H7 (cell line): ENCODE measurements around the gene PLCB4. TPM values are rescaled to one million over a fixed set of nuclear protein-coding genes. Genes with fewer than 3 reads are reported as not detected.

ENCODE experiments used
- DNase-seq: peaks from one replicate; pipeline ENCODE4 v3.0.0; 2012
- H3K27me3 ChIP-seq: 2 replicates; pipeline ENCODE4 v1.6.0; 2011; ENCODE audit warnings: mild to moderate bottlenecking, low read length; ENCODE audit not compliant: control insufficient read depth, insufficient read depth
- H3K36me3 ChIP-seq: replicated peaks from 2 replicates; pipeline ENCODE4 v1.5.1; 2011; ENCODE audit warnings: low read length; ENCODE audit not compliant: control insufficient read depth, insufficient read depth
- H3K4me3 ChIP-seq: 2 replicates; pipeline ENCODE4 v1.5.1; 2011; ENCODE audit warnings: low read depth, mild to moderate bottlenecking, control low read depth, low read length, moderate library complexity; ENCODE audit not compliant: insufficient read depth
- total RNA-seq: library from RNA; depleted of rRNA; stranded (reverse); fragments of >200 nt; shearing (Covaris generic); gene quantifications from 2 replicates; pipeline ENCODE4 v1.2.3, GENCODE V29; 2014

PLCB4 gene
- total RNA-seq, 1 experiment from 2014 or later, result 3.4 TPM

DNA sequence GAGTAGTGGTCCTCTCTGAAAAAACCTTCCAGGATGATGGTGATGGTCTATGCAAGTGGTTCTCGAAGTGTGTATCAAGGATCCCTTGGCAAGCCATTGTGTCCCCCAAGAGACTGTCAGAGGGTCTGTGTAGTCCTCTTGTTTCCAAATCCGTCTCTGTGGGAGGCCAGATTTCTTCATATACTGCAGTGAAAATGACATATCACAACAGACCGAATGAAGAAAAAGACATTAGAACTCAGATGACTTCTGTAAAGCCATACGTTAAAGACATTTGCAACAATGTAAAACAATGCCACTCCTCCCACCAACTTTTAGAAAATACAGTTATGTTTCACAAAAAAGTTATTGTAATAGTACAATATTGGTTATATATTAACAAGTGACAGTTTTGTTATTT, 418.3 kb downstream of the PLCB4 start:
- Histone ChIP-seq H3K36me3 (no peaks in the 10 kb centered on the region), H3K27me3 (no peaks in the 10 kb centered on the region), H3K4me3 (no peak overlapping the region)
- no peak for DNase-seq

DNA sequence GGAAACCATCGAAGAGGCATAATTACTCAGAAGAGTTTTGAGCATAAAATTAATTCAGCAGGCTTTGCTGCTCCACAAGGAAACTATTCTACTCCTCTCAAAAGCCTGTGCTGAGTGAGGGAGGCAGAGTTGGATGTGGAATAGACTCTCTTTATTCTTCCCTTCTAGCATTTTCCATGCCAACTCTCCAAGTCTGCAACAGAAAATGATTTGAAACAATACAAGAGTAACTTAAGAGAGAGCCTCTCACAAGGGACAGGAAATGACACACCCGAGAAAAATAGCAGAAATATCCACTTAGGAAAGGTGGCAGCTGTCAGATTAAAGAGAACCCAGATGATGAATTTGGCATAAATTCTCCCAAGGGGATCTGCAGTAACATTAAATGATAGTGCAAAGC, 419.2 kb downstream of the PLCB4 start:
- Histone ChIP-seq H3K4me3 (no peak overlapping the region), H3K27me3 (no peaks in the 10 kb centered on the region), H3K36me3 (no peaks in the 10 kb centered on the region)
- no peak for DNase-seq

DNA sequence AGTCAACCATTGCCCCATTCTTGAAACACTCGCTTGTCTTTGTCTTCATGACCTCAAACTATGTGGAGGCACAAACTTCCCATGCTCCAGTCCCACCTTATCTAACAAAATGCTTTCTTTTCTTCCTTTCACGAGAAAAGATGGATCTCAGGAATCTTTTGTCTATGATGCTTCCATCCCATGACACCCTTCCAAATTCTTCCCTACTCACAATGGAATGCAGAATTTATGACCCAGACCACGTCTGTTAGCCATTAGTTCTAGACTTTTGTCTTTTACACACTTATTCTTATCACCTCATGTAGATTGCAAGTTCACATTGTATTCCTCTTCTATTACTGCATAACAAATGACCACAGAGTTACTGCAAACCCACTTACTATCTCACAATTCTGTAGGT, 421.3 kb downstream of the PLCB4 start:
- H3K4me3 ChIP-seq, result no peak overlapping the region
- no peaks in the 10 kb centered on the region for H3K36me3 ChIP-seq
- H3K27me3 ChIP-seq, result no peaks in the 10 kb centered on the region
- no peak for DNase-seq

DNA sequence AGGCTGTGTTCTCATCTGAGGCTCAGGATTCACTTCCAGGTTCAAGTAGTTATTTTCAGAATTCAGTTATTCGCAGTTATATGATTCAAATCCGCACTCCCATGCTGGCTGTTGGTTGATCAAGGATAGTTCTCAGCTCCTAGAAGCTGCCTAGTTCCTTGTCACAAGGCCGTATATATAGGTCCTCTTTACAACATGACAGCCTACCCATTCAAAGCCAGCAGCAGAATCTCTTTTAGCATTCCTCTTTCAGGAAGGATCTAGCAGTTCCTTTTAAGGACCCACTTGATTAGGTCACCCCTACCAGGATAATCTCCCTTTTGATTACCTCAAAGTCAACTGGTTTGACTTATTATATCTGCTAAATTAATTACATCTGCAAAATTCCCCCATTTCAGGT, 421.7 kb downstream of the PLCB4 start:
- DNase-seq, result no peak
- H3K36me3 ChIP-seq, result no peaks in the 10 kb centered on the region
- H3K27me3 ChIP-seq, result no peaks in the 10 kb centered on the region
- H3K4me3 ChIP-seq, result no peak overlapping the region

DNA sequence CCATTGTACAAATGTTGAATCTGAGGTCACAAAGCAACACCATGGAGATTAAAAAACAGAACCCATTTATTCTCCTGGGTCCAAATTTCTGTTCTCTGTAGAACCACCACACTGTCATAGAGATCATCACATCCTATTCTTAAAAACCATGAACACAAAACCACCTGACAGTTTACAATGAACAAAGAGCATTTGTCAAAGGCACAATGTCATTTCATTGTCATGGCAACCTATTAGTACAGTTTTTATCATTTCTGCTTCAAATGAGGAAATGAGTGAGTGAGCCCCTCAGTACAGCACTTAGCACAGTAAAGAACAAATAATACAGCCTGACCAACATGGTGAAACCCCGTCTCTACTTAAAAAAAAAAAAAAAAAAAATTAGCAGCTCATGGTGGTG, 422.4 kb downstream of the PLCB4 start:
- Histone ChIP-seq H3K27me3 (no peaks in the 10 kb centered on the region), H3K36me3 (no peaks in the 10 kb centered on the region), H3K4me3 (no peak overlapping the region)
- DNase-seq, result no peak

DNA sequence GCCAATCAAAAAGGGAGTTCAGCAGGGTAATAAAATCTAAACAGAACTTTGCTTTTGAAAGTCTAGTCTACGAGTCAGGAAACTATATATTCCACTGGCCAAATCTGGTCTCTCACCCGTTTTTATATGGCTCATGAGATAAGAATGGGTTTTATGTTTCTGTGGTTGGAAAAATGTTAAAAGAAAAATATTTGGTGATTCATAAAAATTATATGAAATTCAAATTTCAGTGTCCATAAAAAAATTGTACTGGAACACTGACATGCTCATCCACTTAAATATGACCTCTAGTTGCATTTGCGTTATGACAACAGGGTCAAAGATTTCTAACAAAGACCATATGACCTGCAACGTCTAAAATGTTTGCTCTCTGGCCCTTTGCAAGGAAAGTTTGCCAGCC, 423.2 kb downstream of the PLCB4 start:
- no peak for DNase-seq
- no peaks in the 10 kb centered on the region for H3K27me3 ChIP-seq
- H3K36me3 ChIP-seq, result no peaks in the 10 kb centered on the region
- H3K4me3 ChIP-seq, result no peak overlapping the region

DNA sequence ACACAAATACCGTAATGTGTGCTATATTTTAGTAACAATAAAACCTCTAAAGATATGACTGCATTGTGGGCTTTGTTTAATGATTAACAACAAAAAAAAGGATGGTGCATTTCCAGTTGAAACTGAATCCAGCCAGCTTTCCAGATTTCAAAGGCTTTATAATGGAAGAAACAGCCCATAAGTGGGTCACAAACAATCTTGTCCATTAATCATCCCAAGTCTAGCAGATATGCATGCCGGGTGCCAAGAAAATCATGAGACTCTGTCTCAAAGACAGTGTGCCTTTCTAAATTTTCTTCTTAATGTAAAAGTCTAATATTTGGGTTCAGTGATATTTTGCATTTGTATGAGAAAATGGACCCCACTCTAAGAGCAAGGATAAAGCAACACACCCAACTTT, 424.9 kb downstream of the PLCB4 start:
- Histone ChIP-seq H3K4me3 (no peak overlapping the region), H3K36me3 (no peaks in the 10 kb centered on the region), H3K27me3 (no peaks in the 10 kb centered on the region)
- no peak for DNase-seq

DNA sequence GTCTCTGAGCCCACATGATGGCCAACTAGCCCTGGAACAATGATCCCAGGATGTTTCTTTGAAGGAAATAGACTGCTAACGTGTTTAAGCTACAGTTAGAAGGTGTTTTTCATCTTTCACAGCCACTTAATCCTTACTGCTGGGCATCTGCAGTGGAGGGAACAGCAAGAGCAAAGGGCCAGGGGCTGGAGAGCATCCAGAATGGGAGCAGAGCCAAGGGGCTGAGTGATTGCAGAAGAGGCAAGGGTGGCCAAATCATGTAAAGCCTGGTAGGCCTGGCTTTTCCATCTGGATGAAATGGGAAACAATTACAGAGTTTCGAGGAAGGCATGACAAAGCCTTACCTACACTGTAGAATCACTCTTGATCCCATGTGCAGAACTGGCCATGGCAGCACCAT, 426.8 kb downstream of the PLCB4 start:
- no peak for DNase-seq
- no peak overlapping the region for H3K4me3 ChIP-seq
- no peaks in the 10 kb centered on the region for H3K36me3 ChIP-seq
- no peaks in the 10 kb centered on the region for H3K27me3 ChIP-seq

DNA sequence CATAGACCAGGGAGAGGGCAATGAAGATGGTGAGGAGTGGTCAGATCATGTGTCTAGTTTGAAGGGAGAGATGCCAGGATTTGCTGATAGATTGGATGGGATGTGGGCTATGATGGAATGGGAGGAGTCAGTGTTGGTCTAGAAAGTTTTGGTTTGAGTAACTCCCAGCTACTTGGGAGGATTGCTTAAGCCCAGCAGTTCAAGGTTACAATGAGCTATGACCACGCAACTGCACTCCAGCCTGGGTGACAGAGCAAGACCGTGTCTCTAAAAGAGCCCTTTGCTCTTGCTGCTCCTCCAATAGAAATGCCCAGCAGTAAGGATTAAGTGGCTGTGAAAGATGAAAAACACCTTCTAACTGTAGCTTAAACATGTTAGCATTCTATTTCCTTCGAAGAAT, 427.3 kb downstream of the PLCB4 start:
- no peaks in the 10 kb centered on the region for H3K36me3 ChIP-seq
- no peak for DNase-seq
- no peaks in the 10 kb centered on the region for H3K27me3 ChIP-seq
- H3K4me3 ChIP-seq, result no peak overlapping the region

DNA sequence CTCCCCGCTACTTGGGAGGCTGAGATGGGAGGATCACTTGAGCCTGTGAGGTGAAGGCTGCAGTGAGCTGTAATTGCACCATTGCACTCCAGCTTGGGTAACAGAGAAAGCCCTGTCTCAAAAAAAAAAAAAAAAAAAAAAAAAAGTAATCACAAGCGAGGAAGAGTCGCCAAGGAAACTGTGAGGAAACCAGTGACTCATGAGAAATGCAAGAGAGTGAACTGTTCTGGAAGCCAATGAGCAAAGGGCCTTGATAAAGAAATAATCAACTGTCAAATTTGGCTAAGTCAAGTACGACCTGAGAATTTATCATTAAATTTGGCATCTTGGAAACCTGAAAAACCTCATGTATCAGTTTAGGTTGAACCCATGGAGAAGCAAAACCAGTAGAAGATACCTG, 429.4 kb downstream of the PLCB4 start:
- Histone ChIP-seq H3K27me3 (no peaks in the 10 kb centered on the region), H3K36me3 (no peaks in the 10 kb centered on the region), H3K4me3 (no peak overlapping the region)
- no peak for DNase-seq

DNA sequence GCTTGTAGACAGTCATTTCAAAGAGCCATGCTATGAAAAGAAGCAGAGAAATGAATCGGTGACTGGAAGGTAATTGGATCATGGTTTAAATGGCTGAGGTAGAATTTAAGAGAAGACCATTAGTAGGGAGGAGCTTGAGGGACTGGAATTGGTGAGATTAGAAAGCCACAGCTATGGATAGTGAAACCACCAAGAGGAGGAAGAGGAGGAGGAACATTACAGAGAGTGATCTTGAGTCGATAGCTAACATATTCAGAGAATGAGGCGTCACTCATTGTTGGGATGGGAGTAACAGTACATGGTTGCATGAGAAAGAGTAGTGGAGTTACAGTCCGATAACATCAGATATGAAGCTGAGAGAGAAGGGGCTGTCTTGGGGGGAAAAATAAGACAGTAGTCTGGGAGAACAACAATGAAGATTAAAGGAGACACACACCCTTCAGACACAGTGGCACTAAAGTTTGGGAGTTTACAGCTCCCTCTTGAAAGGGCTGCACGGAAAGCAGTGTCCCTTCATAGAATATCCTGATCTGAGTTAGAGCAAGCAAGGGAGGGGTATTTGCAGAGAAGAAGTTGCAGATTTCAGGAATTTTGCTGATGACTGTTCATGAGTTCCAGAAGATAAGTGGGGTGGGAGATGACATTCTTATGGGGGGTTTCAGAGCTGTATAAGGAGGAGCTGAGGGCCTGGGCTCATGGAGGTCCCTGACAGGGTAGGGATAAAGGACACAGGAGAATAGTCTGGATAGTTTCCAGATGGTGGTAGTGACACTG, 430.4 kb downstream of the PLCB4 start:
- no peak for DNase-seq
- H3K4me3 ChIP-seq, result no peak overlapping the region
- no peaks in the 10 kb centered on the region for H3K27me3 ChIP-seq
- H3K36me3 ChIP-seq, result no peaks in the 10 kb centered on the region

DNA sequence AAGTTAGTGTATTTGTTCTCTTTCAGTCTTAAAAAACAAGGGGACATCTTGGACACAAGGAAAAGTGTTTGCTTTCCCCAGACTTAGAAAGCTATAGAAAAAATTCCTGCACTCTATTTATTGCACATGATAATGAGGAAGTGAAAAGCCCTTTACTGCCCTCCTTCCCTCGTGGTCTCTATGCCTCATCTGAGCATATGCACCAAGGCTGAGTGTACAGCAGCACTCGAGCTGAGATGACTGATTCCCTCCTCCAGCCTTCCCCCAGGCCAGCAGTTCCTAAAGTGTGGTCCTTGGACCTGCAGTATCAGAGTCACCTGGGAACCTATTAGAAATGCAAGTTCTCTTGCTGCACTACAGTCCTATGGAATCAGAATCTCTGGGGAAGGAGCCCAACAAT, 431.2 kb downstream of the PLCB4 start:
- Histone ChIP-seq H3K4me3 (no peak overlapping the region), H3K36me3 (no peaks in the 10 kb centered on the region), H3K27me3 (peaks cover under 1% of the 10 kb centered on the region; the same call in 1 of the 2 replicates)
- no peak for DNase-seq

DNA sequence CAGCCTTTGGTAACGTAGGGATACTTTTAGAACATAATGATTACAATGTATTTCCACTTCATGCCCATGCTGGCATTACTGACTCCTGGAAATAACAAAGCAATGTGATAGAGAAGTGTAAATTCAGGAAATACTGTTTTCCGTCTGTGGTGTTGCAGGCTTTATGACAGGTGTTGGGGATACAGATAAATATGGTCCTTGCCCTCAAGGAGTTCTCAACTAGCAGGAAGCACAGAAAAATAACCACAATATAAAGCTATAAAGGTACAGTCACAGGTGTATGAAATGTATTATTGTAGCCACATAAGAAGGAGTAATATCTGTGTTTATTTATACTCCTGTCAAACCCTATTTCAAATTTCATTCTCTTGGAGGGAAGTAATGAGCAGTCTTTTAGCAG, 432.6 kb downstream of the PLCB4 start:
- peaks cover 14% of the 10 kb centered on the region for H3K27me3 ChIP-seq
- no peaks in the 10 kb centered on the region for H3K36me3 ChIP-seq
- DNase-seq, result no peak
- no peak overlapping the region for H3K4me3 ChIP-seq

DNA sequence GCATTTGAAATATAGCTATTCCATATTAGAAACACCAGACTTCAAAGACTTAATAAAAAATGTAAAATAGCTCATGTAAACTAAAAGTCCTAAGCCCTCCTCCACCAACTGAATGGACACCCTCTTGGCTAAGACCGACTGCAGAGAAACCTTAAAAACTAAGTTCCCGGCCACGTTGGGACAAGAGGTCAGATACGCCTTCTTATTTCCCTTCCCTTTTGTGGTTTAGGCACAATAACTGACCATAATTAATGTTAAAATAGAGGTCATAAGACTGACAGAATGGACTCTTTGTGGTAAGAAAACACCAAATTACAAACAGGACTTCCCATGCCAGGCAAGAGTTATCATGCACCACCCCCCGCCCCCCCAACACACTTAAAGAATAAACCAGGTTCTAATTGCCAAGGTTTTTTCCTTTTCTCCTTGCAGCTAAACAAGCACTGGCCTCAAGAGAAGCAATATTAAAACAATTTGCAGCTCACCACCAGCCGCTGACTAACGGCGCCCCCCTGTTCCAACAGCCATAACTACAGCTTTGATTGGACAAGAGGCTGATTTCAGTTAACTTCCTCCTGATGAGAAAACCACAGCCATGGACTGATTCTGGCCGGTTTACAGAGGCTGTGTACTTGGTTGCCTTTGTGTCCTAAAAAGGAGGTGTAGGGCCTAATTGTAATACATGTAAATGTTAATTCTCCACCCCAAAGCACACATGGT, 434.8 kb downstream of the PLCB4 start:
- Histone ChIP-seq H3K27me3 (peaks cover 36% of the 10 kb centered on the region), H3K36me3 (no peaks in the 10 kb centered on the region), H3K4me3 (no peak overlapping the region)
- peak; percentile 49 for DNase-seq

DNA sequence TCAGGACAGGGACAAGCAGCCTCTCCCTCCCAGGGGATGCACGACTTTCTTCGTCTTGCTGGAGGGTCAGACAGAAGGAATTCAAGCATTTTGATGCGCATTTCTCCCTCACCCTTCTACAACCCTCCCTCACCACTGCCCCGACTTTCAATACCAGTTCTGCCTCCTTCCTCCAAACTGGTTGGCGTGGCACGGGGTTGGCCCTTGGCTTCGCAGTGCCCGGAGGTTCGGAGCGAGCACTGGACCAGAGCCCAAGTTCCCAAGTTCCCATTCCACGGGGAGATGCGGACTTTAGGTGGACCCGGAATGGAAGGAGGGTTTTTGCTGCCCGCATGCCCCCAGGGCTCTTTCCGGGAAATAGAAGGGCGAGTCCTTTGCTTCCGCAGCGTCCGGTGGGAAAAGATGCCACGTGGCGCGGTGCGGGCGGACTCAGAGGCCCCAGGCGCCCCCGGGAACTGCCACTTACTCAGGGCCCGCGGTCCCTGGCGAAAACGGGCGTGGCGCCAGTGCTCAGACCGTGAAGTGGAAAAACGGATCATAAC, 437.5 kb downstream of the PLCB4 start:
- H3K4me3 ChIP-seq, result 0 out of 2 replicates have a peak overlapping the region, but pooled peaks have one; percentile 10
- H3K27me3 ChIP-seq, result peaks cover 61% of the 10 kb centered on the region
- H3K36me3 ChIP-seq, result no peaks in the 10 kb centered on the region
- DNase-seq, result peak; percentile 51
